Neural crest cell (in vitro differentiated cells): ENCODE measurements around the gene SBF1. TPM values are rescaled to one million over a fixed set of nuclear protein-coding genes. Genes with fewer than 3 reads are reported as not detected.

Experiments
- DNase-seq: peaks from one replicate; pipeline ENCODE4 v3.0.0; 2021; ENCODE audit warnings: low read depth, mixed read lengths, low spot score
- H3K27ac Mint-ChIP-seq: one replicate; pipeline ENCODE4 v1.8.0; 2021; ENCODE audit warnings: mild to moderate bottlenecking, mixed read lengths; ENCODE audit not compliant: unreplicated experiment
- H3K27me3 Mint-ChIP-seq: 2 replicates; pipeline ENCODE4 v1.8.0; 2021; ENCODE audit warnings: low read depth, mild to moderate bottlenecking, mixed read lengths
- H3K36me3 Mint-ChIP-seq: 2 replicates; pipeline ENCODE4 v1.8.0; 2021; ENCODE audit warnings: low read depth, mild to moderate bottlenecking, mixed read lengths
- H3K4me1 Mint-ChIP-seq: 2 replicates; pipeline ENCODE4 v1.8.0; 2021; ENCODE audit warnings: mixed read lengths
- H3K4me3 Mint-ChIP-seq: one replicate; pipeline ENCODE4 v1.8.0; 2021; ENCODE audit warnings: mild to moderate bottlenecking, mixed read lengths
- H3K9me3 Mint-ChIP-seq: 2 replicates; pipeline ENCODE4 v1.8.0; 2021; ENCODE audit warnings: mixed read lengths
- CTCF ChIP-seq: fragments of 200-600 bp; sonication (generic); conservative IDR thresholded peaks from 2 replicates; pipeline ENCODE4 v1.5.0; 2021; ENCODE audit warnings: antibody characterized with exemption, mild to moderate bottlenecking
- total RNA-seq: library from RNA; stranded (reverse); gene quantifications from 2 replicates; pipeline ENCODE4 v1.2.1, GENCODE V29; 2021

Gene SBF1
- total RNA-seq, 1 donor from 2014 or later = 130 TPM

- Mint-ChIP-seq H3K27ac (peak overlapping the region; percentile 37), H3K4me1 (peaks cover 14% of the 10 kb centered on the region), H3K27me3 (no peaks in the 10 kb centered on the region), H3K4me3 (no peak overlapping the region), H3K9me3 (no peaks in the 10 kb centered on the region), H3K36me3 (peaks cover 8% of the 10 kb centered on the region)
- DNase-seq = no peak
- TF ChIP-seq CTCF = no peak
These were observed 78.0 kb downstream of the SBF1 start for GRCh38 chr22:50396751-50397370.

Other genes starting within 250 kb of the SBF1 start
- 48.8 and 54.4 TPM in 2 replicates for gene TUBGCP6, start 230.0 kb downstream of the SBF1 start, total RNA-seq
- gene HDAC10, start 223.8 kb downstream of the SBF1 start, total RNA-seq = 49.9 and 52.9 TPM in 2 replicates
- gene MAPK12, start 213.4 kb downstream of the SBF1 start, total RNA-seq = 45.1 and 46.5 TPM in 2 replicates
- 15.9 and 16.3 TPM in 2 replicates for gene MAPK11, start 204.7 kb downstream of the SBF1 start, total RNA-seq
- 128 and 130 TPM in 2 replicates for gene PLXNB2, start 167.4 kb downstream of the SBF1 start, total RNA-seq
- 18.8 and 22.0 TPM in 2 replicates for gene DENND6B, start 148.0 kb downstream of the SBF1 start, total RNA-seq
- gene PPP6R2, start 131.7 kb downstream of the SBF1 start, total RNA-seq = 54.8 and 55.9 TPM in 2 replicates
- gene ADM2, start 6.5 kb upstream of the SBF1 start, total RNA-seq = 1.7 TPM in 2 replicates
- gene MIOX, start 11.8 kb upstream of the SBF1 start, total RNA-seq = 0.30 and 0.35 TPM in 2 replicates
- 76.6 and 82.9 TPM in 2 replicates for gene LMF2, start 32.7 kb upstream of the SBF1 start, total RNA-seq
- gene NCAPH2, start 33.2 kb upstream of the SBF1 start, total RNA-seq = 114 and 116 TPM in 2 replicates
- gene SCO2, start 50.6 kb upstream of the SBF1 start, total RNA-seq = 2.3 and 4.2 TPM in 2 replicates
- 0.86 and 1.2 TPM in 2 replicates for gene TYMP, start 55.0 kb upstream of the SBF1 start, total RNA-seq
- gene KLHDC7B, start 70.9 kb upstream of the SBF1 start, total RNA-seq = 0.05 and 0.07 TPM in 2 replicates
- not detected in 2 replicates for gene SYCE3, start 87.9 kb upstream of the SBF1 start, total RNA-seq
- gene CPT1B, start 103.4 kb upstream of the SBF1 start, total RNA-seq = 81.2 and 84.1 TPM in 2 replicates
- gene CHKB, start 107.8 kb upstream of the SBF1 start, total RNA-seq = 88.1 and 91.3 TPM in 2 replicates
- 30.4 and 31.8 TPM in 2 replicates for gene MAPK8IP2, start 125.8 kb upstream of the SBF1 start, total RNA-seq
- 14.6 and 16.1 TPM in 2 replicates for gene ARSA, start 153.1 kb upstream of the SBF1 start, total RNA-seq
- 15.2 and 15.4 TPM in 2 replicates for gene SHANK3, start 197.8 kb upstream of the SBF1 start, total RNA-seq